KMS-11 (cell line): ENCODE data around the gene MAP4K2.

Source experiments
- H2AFZ ChIP-seq: fragments of 200-600 bp; sonication (generic); 2 replicates; pipeline ENCODE4 v1.6.1; 2016; ENCODE audit warnings: antibody characterized with exemption, mixed run types, low read depth
- H3K27ac ChIP-seq: fragments of 200-600 bp; sonication (generic); 2 replicates; pipeline ENCODE4 v1.6.1; 2016; ENCODE audit warnings: mild to moderate bottlenecking, mixed run types
- H3K27me3 ChIP-seq: fragments of 200-600 bp; sonication (generic); 2 replicates; pipeline ENCODE4 v1.6.1; 2017; ENCODE audit warnings: mild to moderate bottlenecking, low read depth, mixed run types, moderate library complexity; ENCODE audit not compliant: insufficient read depth
- H3K36me3 ChIP-seq: fragments of 200-600 bp; sonication (generic); 2 replicates; pipeline ENCODE4 v1.6.1; 2017; ENCODE audit warnings: mild to moderate bottlenecking, mixed run types; ENCODE audit not compliant: insufficient read depth
- H3K4me1 ChIP-seq: fragments of 200-600 bp; sonication (generic); 2 replicates; pipeline ENCODE4 v1.6.1; 2016; ENCODE audit warnings: mild to moderate bottlenecking, low read depth, mixed run types; ENCODE audit not compliant: poor library complexity, severe bottlenecking
- H3K4me2 ChIP-seq: fragments of 200-600 bp; sonication (generic); 2 replicates; pipeline ENCODE4 v1.7.0; 2016; ENCODE audit warnings: mild to moderate bottlenecking, mixed run types
- H3K4me3 ChIP-seq: fragments of 200-600 bp; sonication (generic); IDR thresholded peaks from 2 replicates; pipeline ENCODE4 v1.6.1; 2017; ENCODE audit warnings: low read depth, low read length, mixed read lengths; ENCODE audit not compliant: insufficient read depth
- H3K79me2 ChIP-seq: fragments of 200-600 bp; sonication (generic); 2 replicates; pipeline ENCODE4 v1.6.1; 2016; ENCODE audit warnings: low read depth, mixed run types; ENCODE audit not compliant: insufficient read depth
- H3K9ac ChIP-seq: fragments of 200-600 bp; sonication (generic); 2 replicates; pipeline ENCODE4 v1.6.1; 2016; ENCODE audit warnings: mild to moderate bottlenecking, mixed run types
- H4K20me1 ChIP-seq: fragments of 200-600 bp; sonication (generic); 2 replicates; pipeline ENCODE4 v1.6.1; 2016; ENCODE audit warnings: mild to moderate bottlenecking, mixed run types; ENCODE audit not compliant: insufficient read depth
- CTCF ChIP-seq: fragments of 200-600 bp; sonication (generic); conservative IDR thresholded peaks from 2 replicates; pipeline ENCODE4 v1.6.1; 2017; ENCODE audit warnings: low read depth, mild to moderate bottlenecking, antibody characterized with exemption, low read length, moderate library complexity, mixed read lengths

MAP4K2 gene

GRCh38 chr11:64772303-64773018 is 30.6 kb downstream of the MAP4K2 start:
- no peak overlapping the region for H3K9ac ChIP-seq
- H3K79me2 ChIP-seq = peaks cover 89% of the 10 kb centered on the region
- peaks cover 65% of the 10 kb centered on the region for H4K20me1 ChIP-seq
- no peak overlapping the region for H3K27ac ChIP-seq
- no peaks in the 10 kb centered on the region; the same call in 1 of the 2 replicates for H3K27me3 ChIP-seq
- no peak overlapping the region for H2AFZ ChIP-seq
- no peak for TF ChIP-seq CTCF
- peaks cover 63% of the 10 kb centered on the region for H3K4me1 ChIP-seq
- peak overlapping the region; percentile 55; the same call in 1 of the 2 replicates for H3K4me2 ChIP-seq
- H3K36me3 ChIP-seq = peaks cover 66% of the 10 kb centered on the region; the same call in 1 of the 2 replicates
- no peak overlapping the region for H3K4me3 ChIP-seq

DNA sequence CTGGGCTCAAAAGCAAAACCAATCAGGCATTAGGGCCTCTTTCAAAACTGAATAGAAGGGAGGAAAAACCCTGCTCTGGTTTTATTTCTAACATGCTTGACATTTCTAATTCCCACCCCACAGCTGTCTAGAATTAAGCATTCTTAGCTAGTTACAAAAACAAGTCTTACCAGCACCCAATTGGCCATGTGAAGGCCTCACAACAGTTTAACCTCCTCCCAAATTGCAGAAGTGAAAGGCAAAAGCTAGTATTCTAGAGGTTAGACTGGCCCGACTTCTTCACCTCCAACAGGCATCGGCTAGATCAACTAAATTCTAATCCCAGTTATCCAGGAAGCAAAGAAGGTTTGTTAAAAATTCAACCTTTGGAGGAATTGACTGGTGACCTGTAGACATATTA is 31.2 kb downstream of the MAP4K2 start:
- Histone ChIP-seq H3K36me3 (peaks cover 66% of the 10 kb centered on the region; the same call in 1 of the 2 replicates), H3K79me2 (peaks cover 83% of the 10 kb centered on the region), H3K9ac (no peak overlapping the region)

DNA sequence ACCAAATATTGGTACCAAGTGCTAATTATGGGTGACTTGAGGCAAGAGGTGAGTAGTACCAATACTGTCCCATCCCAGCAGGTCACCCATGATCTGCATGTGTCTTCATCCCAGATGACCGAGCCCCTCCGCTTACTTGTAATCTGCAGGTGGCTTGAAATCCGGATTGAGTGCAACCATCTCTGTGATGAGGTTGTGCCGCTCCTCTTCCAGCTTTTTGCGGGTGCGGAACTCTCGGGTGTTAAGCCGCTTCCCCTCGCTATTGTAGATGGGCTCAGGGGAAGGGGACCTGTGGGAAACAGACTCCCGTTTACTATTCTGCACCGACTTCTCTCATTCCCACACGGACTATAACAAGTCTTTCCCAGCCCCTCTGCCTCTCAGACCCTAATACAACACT is 32.9 kb downstream of the MAP4K2 start:
- H4K20me1 ChIP-seq = peaks cover 47% of the 10 kb centered on the region
- H3K4me1 ChIP-seq = peaks cover 49% of the 10 kb centered on the region
- TF ChIP-seq CTCF = no peak
- H3K27me3 ChIP-seq = no peaks in the 10 kb centered on the region
- peaks cover 65% of the 10 kb centered on the region for H3K79me2 ChIP-seq
- no peak overlapping the region for H3K4me3 ChIP-seq
- no peak overlapping the region for H2AFZ ChIP-seq
- peaks cover 54% of the 10 kb centered on the region; the same call in 1 of the 2 replicates for H3K36me3 ChIP-seq
- H3K9ac ChIP-seq = no peak overlapping the region
- H3K4me2 ChIP-seq = no peak overlapping the region
- no peak overlapping the region for H3K27ac ChIP-seq

More for the DNA sequence above, 31.2 kb downstream of the MAP4K2 start:
- Histone ChIP-seq H4K20me1 (peaks cover 60% of the 10 kb centered on the region), H2AFZ (no peak overlapping the region), H3K4me2 (no peak overlapping the region; the same call in 1 of the 2 replicates), H3K27ac (no peak overlapping the region), H3K4me3 (no peak overlapping the region), H3K4me1 (peaks cover 61% of the 10 kb centered on the region), H3K27me3 (no peaks in the 10 kb centered on the region; the same call in 1 of the 2 replicates)
- TF ChIP-seq CTCF = no peak

DNA sequence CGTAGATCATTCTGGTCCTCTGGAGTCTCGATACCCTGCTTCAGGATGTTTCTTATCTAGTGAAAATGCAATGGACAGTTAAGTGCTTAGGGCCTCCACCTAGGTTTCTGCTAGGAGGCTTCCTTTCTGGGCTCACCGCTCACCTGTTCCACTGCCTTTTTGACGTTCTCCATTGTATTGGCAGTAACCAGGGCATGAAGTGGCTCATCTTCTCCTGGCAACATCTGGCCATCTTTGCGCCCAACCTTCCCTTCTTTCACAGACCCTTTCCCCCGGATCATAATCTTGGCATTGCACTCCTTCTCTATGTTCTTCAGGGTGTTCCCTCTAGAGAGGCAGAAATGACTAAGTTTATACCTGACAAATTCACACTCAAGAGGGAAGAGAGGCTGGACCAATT is 33.7 kb downstream of the MAP4K2 start:
- H4K20me1 ChIP-seq = peaks cover 44% of the 10 kb centered on the region
- peaks cover 54% of the 10 kb centered on the region; the same call in 1 of the 2 replicates for H3K36me3 ChIP-seq
- no peak overlapping the region for H3K27ac ChIP-seq
- no peak for TF ChIP-seq CTCF
- H3K27me3 ChIP-seq = no peaks in the 10 kb centered on the region
- peaks cover 57% of the 10 kb centered on the region for H3K79me2 ChIP-seq
- H3K4me2 ChIP-seq = no peak overlapping the region
- no peak overlapping the region for H2AFZ ChIP-seq
- H3K4me3 ChIP-seq = no peak overlapping the region
- peaks cover 46% of the 10 kb centered on the region for H3K4me1 ChIP-seq
- H3K9ac ChIP-seq = no peak overlapping the region
